ENCODE data around the gene DDIT3.

DDIT3 gene

DNA sequence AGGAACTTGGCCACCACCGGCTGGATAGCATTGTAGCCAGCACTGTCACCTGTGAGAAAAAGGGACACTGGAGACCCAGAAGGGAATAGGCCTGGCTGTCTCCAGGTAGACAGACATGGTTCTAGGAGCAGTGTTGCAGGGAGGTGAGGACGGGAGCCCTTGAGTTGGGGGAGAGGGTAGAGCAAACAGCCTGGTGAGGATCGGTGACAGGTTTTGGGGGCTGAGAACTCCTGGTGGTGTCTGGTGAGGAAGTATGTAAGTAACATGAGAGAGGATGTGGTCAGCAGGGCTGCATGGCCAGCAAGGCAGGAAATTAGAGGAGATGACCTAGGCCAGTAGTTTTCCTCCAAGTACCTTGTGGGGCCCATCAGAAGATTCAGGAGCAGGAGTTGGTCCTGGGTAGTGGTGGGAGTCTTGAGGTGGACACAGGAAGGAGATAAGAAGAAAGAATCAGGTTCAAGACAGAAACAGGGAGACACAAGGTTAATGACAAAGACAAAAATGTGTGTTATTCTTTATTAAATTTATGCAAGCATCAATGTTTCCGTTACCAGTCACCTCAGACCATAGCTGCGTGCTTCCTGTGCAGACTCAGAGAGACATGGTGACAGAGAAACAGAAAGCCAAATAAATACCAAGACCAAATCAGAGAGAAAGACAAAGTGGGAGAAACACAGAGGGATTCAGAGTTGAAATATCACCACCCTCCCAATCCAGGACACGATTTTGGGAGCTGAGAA, 40.8 kb downstream of the DDIT3 start, which contains the start of gene ARHGAP9:
TSS of gene ARHGAP9 (minus strand) at position 491 of the 740 bp plus-strand sequence. CDS start at position 31, 460 bp downstream.
- no peak for DNase-seq

DNA sequence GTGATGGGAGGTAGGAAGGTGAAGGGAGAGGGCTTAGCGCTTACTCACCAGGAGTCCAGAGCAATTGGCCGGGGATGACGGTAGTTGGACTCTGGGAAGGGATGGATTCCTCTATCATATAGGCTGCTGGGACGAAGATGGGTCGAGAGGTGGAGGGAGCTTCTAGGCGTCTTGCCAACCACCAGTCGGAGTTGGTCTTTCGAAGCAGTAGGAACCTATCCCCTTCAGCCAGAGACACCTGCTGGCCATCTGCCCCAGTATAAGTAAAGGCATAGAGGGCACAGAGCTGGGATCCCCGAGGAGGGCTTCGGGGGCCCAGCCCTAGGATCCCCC, 41.3 kb downstream of the DDIT3 start:
- DNase-seq = no peak

DNA sequence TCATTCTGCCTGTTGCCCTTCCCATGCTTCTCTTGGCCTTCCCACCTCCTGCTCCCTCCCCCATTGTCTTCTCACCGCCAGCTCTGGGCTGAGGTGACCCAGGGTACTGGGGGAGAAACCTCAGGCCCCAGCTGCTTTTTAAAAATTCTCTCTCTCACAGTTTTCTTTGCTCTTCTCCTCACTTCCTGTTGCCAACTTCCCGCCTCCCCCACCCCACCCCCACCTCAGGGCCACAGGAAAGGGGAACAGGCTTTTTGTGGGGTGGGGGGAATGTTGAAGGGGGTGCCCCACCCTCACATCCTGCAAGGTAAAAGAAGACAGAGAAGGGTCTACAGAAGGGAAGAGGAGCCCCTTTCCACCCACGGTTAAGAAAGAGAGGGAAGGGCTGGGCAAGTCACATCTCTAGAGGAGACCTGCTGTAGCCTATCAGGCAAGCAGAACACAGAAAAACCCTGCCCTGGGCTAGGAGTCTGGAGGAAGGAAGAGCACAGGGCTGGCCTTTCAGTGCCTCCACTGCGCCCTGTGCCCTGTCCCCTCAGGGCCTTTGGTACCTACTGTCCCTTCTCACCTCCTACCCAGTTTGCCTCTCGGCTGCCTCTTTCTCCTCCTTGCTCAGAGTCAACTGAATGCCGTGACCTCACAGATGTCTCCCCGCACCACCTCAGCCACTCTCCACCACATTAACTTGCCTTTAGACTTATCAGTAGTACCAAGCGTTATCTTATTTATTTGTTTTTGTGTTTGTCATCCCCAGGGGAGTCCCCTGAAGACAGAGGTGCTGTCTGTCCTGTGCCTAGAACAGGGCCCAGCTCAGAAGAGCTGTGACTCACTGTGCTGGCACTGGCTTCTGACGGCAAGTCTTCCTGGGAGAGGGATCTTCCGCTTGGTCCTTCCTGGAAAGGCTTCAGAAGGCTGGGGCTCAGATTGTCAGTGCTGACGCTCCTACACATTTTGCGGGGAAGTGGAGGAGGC, 42.3 kb downstream of the DDIT3 start:
- DNase-seq = peak; percentile 64

DNA sequence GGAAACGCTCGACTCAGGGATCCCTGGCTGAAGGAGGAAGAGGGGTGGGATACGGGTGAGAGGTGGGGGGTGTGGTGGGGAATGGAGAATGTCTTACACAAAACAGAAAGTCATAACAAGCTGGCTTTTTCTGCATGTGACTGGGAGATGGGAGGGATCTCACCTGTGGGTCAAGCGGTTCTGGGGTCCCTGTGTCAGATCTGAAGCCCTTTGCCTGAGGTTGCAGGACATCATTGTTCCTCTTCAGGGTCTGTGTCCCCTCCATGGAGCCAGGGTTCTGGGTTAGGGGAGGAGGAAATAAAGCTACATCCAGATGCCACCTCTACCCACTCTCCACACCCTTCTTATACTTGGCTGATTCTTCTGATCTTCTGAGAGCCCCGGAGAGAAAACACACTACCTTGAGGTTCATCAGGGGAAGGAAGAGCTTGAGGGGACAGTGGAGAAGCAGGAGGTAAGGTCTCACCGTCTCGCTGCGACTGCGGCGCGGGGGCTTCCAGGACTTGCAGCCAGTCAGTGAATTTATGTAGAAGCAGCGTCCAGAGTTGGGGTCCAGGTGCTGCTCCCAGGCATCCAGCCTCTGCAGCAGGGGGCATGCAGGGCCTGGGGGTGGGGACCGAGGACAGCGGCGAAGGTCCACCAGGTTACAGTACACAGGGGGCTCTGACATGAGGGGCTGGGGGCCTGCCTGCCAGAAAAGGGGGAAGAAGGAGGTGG, 43.2 kb downstream of the DDIT3 start:
- DNase-seq = no peak

DNA sequence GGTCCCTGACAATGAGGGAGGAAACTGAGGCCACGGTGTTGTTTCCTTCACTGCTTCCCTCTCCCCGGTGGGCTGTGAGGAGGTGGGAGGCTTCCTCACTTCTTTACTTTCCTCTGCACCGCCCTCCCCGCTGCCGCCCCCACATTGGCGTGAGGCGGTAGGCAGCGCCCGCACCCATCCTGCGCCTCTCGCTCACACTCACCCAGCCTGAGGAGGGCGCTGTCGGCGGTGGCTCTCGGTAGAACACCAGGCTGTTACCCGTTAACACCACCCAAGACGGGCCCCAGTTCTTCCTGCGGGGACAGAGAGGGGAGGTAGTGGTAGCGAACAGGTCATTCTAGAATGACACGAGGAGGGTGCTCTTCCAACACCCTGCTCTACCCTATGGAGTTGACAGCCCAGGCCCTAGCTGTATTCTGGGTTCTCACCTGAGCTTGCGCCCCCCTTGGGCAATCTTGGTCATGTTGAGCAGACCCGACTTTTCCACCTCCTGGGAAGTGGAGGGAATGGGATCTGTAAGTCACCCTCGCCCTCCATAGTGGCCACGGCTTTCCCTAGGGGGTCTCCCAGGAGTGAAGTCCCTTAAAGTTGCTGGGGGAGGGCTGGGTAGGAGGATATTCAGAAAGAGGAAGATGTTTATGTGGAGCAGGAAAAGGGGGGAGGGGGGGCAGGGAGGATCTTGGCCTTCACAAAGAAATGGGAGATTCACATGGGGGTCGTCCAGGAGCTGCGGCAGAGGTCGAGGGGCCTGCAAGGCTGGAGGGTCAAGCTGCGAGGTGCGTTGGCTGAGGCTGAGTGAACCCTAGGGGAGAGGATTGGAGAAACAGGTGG, 43.9 kb downstream of the DDIT3 start:
- no peak for DNase-seq

DNA sequence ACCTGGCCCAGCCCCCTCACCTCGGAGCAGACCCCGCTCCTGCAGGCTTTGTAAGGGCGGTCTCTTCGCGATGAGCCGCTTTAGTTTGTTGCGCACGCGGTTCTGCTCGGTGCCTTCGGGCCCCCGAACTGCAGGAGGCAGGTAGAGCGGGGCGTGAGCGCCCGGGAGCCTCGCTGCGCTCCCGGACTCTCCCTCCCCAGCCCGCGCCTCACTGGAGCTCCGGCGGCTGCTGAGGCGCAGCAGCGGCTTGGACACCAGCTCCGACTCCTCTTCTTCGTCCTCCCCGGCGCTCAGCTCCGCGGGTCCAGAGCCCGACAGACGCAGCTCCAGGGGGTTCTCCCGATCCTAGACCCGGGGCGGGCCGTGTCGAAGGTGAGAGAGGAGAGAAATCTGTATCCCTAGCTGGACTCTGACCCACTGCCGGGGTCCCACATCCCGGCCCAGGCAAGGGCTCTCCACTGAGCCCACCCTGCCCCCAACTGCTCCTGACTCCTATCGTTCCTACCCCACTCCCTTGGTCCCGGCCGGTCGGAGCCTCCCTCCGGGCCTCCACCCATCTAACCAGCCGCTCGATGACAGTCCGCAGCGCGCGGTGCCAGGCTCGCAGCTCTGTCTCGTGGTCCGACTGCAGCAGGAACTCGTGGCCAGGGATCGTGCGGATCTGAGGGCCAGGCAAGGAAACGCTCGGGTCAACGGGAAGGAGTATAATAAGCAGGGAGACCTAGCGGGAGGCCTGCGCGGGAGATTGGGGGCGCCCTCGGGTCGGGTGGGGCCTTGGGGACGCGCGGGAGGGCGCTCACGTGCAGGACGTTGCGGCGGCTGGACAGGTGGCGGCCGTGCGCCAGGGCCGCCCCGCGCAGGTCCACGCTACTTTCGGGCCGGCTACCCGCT, 44.8 kb downstream of the DDIT3 start:
- no peak for DNase-seq

DNA sequence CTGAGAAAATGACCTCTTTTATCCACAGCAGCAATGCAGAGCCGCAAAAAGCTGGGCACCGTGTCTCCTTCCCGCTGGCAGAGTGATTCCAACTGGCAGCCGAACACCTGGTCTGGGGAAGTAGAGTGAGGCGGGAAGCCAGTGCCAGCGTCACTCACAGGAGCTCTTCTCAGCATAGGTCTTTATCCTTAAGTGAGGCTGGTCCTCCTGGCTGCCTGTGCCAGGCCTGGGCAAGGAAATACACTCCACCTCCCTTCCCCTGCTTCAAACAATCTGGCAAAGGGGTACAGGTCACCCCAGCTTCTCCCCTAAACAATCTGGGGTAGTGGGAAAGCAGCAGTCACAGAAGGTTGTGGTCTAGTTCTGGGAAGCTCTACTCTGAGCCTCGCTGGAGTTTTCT, 45.5 kb downstream of the DDIT3 start:
- DNase-seq = no peak

DNA sequence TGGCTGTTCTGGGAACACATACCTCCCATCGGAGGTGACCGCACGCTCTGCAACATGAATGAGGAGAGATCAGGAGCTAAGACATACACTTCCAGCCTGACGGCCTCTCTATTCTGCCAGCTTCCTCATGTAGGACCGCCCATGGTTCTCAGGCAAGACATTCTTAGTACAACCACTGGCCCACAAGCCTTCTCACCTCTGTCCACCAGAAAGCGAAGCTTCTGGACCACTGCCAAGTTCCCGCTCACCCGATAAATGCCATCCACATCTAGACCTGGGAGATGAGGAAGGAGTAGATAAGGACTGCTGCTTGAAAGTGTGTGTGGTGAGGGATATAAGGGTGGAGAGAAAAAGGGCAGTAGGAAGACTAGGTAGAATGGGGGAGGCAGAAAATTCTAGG, 45.9 kb downstream of the DDIT3 start:
- no peak for DNase-seq

DNA sequence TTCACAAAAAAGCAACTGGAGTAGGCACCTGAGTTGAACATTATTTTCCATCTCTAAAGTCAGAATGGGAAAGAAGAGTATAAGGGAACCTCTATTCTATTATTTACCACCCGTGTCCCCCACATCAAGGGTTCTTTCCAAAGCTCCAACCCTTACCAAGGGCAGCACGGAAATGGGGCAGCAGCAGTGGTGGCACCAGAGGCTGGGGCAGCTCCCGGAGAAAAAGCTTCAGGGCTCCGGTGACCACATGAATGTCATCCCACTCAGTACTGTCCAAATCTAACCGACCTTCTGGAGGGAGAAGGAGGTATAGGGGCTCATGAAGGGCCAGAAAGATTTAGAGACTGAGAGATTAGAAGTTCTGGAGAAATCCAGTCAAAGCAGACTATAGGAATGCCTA, 46.4 kb downstream of the DDIT3 start:
- no peak for DNase-seq

DNA sequence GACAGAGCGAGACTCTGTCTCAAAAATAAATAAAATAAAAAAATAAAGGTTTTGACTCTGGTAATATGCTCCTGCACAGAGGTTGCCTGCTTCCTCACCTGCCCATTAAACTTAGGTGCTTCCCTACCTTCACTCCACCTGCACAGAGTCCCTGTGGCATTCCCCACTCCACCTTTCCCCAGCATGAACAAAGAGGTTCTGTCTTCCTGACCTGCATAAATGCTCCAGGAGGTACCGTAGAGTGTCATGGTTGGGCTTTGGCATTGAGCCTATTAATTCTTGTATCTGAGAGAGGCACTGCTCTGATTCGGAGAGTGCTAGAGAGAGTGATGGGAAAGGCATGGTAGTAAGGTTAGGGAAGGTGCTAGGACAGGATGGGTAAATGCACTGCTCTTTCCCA, 46.9 kb downstream of the DDIT3 start:
- DNase-seq = no peak

DNA sequence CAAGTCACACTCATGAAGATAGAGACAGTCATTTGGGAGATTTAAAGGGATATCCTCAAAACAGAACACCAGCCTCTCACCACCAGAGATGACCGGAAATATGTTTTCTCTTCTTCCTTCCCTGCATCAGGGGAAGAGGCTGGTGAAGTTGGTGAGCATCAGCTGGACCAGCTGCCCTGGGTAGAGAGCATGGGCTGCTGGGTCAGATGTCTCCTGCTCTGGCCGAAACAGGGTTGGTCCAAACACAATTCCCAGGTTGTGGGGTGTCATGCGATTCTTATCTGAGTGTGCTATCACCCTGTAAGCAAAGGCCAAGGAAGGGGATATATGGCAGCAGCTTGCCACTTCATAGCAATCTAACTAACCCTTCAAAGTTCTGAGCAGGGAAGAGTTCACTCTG, 47.9 kb downstream of the DDIT3 start:
- no peak for DNase-seq

DNA sequence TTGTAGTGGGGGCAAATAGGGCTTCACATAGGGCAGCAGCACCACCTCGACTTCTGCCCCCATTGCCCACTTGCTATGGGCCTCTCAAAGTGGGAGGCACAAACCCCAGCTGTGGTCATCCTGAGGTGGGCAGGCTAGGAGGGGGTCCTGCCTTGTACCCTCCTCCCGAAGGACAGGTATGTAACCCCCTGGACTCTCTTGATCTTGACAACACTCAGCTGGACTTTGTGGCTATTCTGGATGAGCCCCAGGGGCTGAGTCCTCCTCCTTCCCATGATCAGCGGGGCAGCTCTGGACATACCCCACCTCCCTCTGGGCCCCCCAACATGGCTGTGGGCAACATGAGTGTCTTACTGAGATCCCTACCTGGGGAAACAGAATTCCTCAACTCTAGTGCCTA, 48.7 kb downstream of the DDIT3 start:
- DNase-seq = no peak

DNA sequence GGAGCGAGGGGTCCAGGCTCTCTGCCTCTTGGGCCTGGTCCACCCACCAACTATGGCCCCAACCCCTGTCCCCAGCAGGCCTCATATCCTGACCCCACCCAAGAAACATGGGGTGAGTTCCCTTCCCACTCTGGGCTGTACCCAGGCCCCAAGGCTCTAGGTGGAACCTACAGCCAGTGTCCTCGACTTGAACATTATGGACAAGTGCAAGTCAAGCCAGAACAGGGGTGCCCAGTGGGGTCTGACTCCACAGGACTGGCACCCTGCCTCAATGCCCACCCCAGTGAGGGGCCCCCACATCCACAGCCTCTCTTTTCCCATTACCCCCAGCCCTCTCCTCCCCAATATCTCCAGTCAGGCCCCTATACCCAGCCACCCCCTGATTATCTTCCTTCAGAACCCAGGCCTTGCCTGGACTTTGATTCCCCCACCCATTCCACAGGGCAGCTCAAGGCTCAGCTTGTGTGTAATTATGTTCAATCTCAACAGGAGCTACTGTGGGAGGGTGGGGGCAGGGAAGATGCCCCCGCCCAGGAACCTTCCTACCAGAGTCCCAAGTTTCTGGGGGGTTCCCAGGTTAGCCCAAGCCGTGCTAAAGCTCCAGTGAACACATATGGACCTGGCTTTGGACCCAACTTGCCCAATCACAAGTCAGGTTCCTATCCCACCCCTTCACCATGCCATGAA, 49.2 kb downstream of the DDIT3 start:
- no peak for DNase-seq

DNA sequence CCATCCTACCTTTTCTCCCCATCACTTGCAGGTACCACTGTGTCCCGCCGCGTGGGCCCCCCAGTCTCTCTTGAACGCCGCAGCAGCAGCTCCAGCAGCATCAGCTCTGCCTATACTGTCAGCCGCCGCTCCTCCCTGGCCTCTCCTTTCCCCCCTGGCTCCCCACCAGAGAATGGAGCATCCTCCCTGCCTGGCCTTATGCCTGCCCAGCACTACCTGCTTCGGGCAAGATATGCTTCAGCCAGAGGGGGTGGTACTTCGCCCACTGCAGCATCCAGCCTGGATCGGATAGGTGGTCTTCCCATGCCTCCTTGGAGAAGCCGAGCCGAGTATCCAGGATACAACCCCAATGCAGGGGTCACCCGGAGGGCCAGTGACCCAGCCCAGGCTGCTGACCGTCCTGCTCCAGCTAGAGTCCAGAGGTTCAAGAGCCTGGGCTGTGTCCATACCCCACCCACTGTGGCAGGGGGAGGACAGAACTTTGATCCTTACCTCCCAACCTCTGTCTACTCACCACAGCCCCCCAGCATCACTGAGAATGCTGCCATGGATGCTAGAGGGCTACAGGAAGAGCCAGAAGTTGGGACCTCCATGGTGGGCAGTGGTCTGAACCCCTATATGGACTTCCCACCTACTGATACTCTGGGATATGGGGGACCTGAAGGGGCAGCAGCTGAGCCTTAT, 49.9 kb downstream of the DDIT3 start:
- no peak for DNase-seq

DNA sequence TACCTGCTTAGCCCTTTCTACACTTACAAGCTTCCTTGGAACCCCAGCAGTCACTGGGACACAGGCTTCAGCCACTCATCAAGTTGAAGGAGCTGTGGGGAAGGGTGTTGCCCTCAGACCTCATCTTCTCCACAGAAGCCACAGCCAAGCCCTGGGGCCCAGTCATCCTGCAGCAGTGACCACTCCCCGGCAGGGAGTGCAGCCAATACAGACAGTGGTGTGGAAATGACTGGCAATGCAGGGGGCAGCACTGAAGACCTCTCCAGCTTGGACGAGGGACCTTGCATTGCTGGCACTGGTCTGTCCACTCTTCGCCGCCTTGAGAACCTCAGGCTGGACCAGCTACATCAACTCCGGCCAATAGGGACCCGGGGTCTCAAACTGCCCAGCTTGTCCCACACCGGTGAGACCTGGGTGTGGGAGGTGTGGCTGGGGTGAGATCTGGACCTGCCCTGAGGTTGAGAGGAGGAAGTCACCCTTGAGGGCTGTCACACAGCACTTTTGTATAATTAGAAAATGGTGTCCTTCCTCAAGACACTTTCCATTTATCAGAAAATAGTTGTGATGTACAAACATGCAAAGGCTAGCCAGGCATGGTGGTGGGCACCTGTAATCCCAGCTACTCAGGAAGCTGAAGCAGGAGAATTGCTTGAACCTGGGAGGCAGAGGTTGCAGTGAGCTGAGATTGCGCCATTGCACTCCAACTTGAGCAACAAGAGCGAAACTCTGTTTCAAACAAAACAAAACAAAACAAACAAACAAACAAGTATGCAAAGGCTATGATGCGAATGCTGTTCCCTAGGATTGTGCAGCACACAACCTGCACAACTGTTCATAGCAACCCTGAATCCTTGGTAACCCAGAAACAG, 50.8 kb downstream of the DDIT3 start:
- no peak for DNase-seq

DNA sequence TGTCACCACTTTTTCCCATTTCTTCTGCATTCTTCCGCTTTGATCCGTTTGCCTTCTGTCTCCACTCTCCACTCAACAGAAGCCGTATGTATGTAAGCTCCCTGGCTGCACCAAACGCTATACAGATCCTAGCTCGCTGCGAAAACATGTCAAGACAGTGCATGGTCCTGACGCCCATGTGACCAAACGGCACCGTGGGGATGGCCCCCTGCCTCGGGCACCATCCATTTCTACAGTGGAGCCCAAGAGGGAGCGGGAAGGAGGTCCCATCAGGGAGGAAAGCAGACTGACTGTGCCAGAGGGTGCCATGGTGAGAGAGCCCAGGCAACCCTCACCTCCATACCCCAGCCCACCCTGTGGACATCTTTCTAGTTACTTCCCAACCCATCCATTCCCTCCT, 52.4 kb downstream of the DDIT3 start:
- no peak for DNase-seq

DNA sequence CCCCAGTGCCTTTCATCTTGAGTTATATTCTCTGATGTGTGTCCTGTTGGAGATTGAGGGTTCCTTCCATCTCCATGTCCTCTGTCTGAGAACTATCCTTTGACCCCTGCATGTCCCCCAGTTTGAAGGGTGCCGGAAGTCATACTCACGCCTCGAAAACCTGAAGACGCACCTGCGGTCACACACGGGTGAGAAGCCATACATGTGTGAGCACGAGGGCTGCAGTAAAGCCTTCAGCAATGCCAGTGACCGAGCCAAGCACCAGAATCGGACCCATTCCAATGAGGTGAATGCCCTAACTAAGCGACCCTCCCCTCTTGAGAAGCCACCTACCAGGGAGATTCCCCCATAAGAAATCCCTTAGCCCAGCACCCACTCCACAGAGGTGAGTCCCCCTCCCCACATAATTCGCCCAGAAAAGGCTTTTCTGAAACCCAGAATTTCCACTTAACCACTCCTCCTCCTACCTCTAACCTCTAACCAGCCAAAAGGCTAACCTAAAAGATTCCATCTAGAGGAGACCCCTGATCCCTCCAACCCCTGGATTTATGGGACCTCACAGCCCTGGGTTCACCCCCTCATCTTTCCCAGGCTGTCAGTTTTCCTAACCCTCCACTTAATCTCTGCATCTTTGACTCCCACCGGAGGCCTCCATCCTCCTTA, 53.0 kb downstream of the DDIT3 start:
- DNase-seq = no peak
